Caco-2 (cell line): ENCODE results near the gene ZNF648. TPM values are rescaled to one million over a fixed set of nuclear protein-coding genes. Genes with fewer than 3 reads are reported as not detected.

ENCODE experiments used
- BruUV-seq: library from RNA; stranded (reverse); fragments of 400-500 nt; replicated peaks from 2 replicates; lab custom pipeline; 2021; lab: Mats Ljungman, UMichigan
- CTCF ChIA-PET: fragments of 300-600 bp; sonication (Branson Sonifier 250); formaldehyde crosslinking; loops from one replicate; lab custom pipeline; 2022; ENCODE audit warnings: antibody characterized with exemption; lab: Charles Lee
- POLR2A ChIA-PET: fragments of 300-600 bp; sonication (Branson Sonifier 250); formaldehyde crosslinking; loops from one replicate; lab custom pipeline; 2022; ENCODE audit warnings: antibody characterized with exemption; lab: Charles Lee
- DNase-seq, 2 experiments: peaks; one replicate each; pipeline versions ENCODE4 v3.0.0 to v3.0.0-alpha.2; 2020 to 2022
- H3K27me3 ChIP-seq: replicated peaks from 2 replicates; pipeline ENCODE4 v1.6.0; 2011; ENCODE audit warnings: low read length; ENCODE audit not compliant: control insufficient read depth, insufficient read depth
- H3K36me3 ChIP-seq: 2 replicates; pipeline ENCODE4 v1.5.1; 2011; ENCODE audit warnings: low read length; ENCODE audit not compliant: control insufficient read depth, insufficient read depth
- H3K4me1 ChIP-seq: fragments of 250-450 bp; sonication (Bioruptor Pico); 2 replicates; pipeline ENCODE4 v1.5.1; 2020; ENCODE audit warnings: mild to moderate bottlenecking
- H3K4me3 ChIP-seq: 2 replicates; pipeline ENCODE4 v1.5.1; 2011; ENCODE audit warnings: low read depth, mild to moderate bottlenecking, control low read depth, low read length
- H3K9me3 ChIP-seq: fragments of 250-450 bp; sonication (Bioruptor Pico); 2 replicates; pipeline ENCODE4 v1.5.1; 2020; ENCODE audit warnings: mild to moderate bottlenecking, moderate library complexity
- H3K27ac Mint-ChIP-seq: one replicate; pipeline ENCODE4 v1.8.0; 2022; ENCODE audit warnings: mixed read lengths; ENCODE audit not compliant: unreplicated experiment
- H3K27me3 Mint-ChIP-seq: one replicate; pipeline ENCODE4 v1.8.0; 2022; ENCODE audit warnings: mixed read lengths; ENCODE audit not compliant: insufficient read depth, unreplicated experiment
- H3K36me3 Mint-ChIP-seq: one replicate; pipeline ENCODE4 v1.8.0; 2022; ENCODE audit warnings: mild to moderate bottlenecking, mixed read lengths; ENCODE audit not compliant: insufficient read depth, unreplicated experiment
- H3K4me1 Mint-ChIP-seq: one replicate; pipeline ENCODE4 v1.8.0; 2022; ENCODE audit warnings: low read depth, mixed read lengths; ENCODE audit not compliant: unreplicated experiment
- H3K4me3 Mint-ChIP-seq: one replicate; pipeline ENCODE4 v1.8.0; 2022; ENCODE audit warnings: mild to moderate bottlenecking, moderate library complexity, mixed read lengths; ENCODE audit not compliant: unreplicated experiment
- H3K9me3 Mint-ChIP-seq: one replicate; pipeline ENCODE4 v1.8.0; 2022; ENCODE audit warnings: mixed read lengths; ENCODE audit not compliant: unreplicated experiment
- CTCF ChIP-seq, 2 experiments: fragments of 200-600 bp in 1 of 2; IDR thresholded peaks; 1 replicate in 1 of 2; 2 replicates in 1 of 2; pipeline versions ENCODE4 v1.5.1 to v1.8.0; 2011 to 2022; ENCODE audit warnings: antibody characterized with exemption in 1 of 2, control low read depth in 1 of 2, inconsistent platforms in 1 of 2, low read depth in 1 of 2, low read length in 1 of 2, mild to moderate bottlenecking in 1 of 2, moderate library complexity in 1 of 2; ENCODE audit not compliant: insufficient read depth in 1 of 2, severe bottlenecking in 1 of 2, unreplicated experiment in 1 of 2
- intact Hi-C: fragments of 100-400 bp; cut with micrococcal nuclease; formaldehyde crosslinking; loops from one replicate; pipeline ENCODE4 v1.10.0; 2022; ENCODE audit not compliant: unreplicated experiment
- total RNA-seq: library from RNA; stranded (reverse); gene quantifications from 2 replicates; pipeline ENCODE4 v1.2.3, GENCODE V29; 2022

ZNF648 gene
- total RNA-seq, 1 experiment from 2014 or later = not detected

GRCh38 chr1:182032251-182032650, 29.3 kb downstream of the ZNF648 start:
- H3K9me3 Mint-ChIP-seq = peaks cover 25% of the 10 kb centered on the region
- intact Hi-C loops = no loop called here
- peaks cover 10% of the 10 kb centered on the region for H3K4me1 Mint-ChIP-seq
- CTCF ChIA-PET = no interaction called here
- no peak overlapping the region for H3K27ac Mint-ChIP-seq
- no peak for TF ChIP-seq CTCF (IDR thresholded peaks at IDR 0.05; ENCODE audit: insufficient read depth in 1 of 2, low read depth in 1 of 2, low read length in 1 of 2, severe bottlenecking in 1 of 2, unreplicated experiment in 1 of 2)
- H3K9me3 ChIP-seq = no peaks in the 10 kb centered on the region; the same call in 1 of the 2 replicates
- POLR2A ChIA-PET = no interaction called here
- no peak for DNase-seq
- no peaks in the 10 kb centered on the region for H3K27me3 ChIP-seq
- no peak overlapping the region for H3K4me3 Mint-ChIP-seq
- BruUV-seq = no TSS peak
- H3K4me1 ChIP-seq = peaks cover 11% of the 10 kb centered on the region
- no peaks in the 10 kb centered on the region for H3K27me3 Mint-ChIP-seq
- H3K36me3 Mint-ChIP-seq = peaks cover 6% of the 10 kb centered on the region
- no peak overlapping the region for H3K4me3 ChIP-seq
- no peaks in the 10 kb centered on the region for H3K36me3 ChIP-seq

DNA sequence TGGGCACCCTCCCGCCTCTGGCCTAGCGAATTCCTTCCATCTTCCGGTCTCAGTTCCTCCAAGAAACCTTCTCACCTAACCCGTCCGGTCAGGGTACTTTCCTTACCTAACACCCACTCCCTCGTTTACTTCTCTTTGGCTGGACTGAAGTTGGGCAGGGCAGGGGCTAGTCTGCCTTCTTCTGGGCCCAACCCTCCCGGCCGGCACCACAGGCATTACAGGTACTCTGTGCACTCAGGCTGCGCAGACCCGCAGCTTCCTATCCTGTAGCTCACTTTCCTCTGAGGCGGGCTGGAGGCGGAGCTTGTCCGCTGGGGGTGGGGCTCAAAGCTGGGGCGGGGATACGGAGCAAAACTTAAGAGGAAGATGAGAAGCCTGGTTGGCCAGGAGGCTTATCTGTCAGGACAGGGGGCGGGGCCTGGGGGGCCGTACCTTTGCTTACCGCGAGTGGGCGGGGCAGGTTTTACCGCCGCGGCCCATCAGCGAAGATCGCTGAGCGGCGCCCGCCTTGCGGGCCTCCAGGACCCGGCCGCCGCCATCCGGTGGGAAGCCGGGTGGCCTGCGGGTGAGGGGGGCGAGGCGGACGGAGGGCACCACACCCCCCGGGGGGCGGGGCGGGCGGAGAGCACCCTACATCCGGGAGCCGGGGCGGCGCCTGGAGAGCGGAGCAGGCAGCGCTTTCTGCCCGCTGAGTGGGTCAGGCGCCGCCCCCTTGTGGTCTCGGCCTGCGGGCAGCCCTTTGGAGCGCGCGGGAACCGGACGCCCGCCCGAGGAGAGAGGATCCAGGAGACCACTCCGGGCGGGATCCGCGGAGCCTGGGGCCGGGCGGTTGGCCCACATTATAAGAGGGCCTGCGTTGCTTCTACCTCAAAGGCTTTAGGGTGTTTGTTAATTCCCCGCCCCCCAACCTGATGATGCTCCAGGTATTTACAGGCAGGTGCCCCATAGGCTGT, 31.9 kb downstream of the ZNF648 start:
- intact Hi-C loops = no loop called here
- Mint-ChIP-seq H3K27me3 (no peaks in the 10 kb centered on the region), H3K9me3 (peaks cover 10% of the 10 kb centered on the region), H3K36me3 (peaks cover 6% of the 10 kb centered on the region), H3K27ac (peak overlapping the region; percentile 81), H3K4me1 (peaks cover 10% of the 10 kb centered on the region), H3K4me3 (peak overlapping the region; percentile 84)
- H3K9me3 ChIP-seq = no peaks in the 10 kb centered on the region
- peak overlapping the region; percentile 65 for H3K4me3 ChIP-seq
- H3K4me1 ChIP-seq = peaks cover 11% of the 10 kb centered on the region
- POLR2A ChIA-PET = interaction anchor here (0.5 to 0.6 kb wide), 4 partner anchors 16 to 1769 kb away, joined by 3 to 10 read pairs (median 5); no protein-coding TSS in a partner anchor
- TF ChIP-seq CTCF (IDR thresholded peaks at IDR 0.05; ENCODE audit: insufficient read depth in 1 of 2, low read depth in 1 of 2, low read length in 1 of 2, severe bottlenecking in 1 of 2, unreplicated experiment in 1 of 2) = peak; percentile 42 to 71
- peak; percentile 97 for DNase-seq
- BruUV-seq = no TSS peak
- no peaks in the 10 kb centered on the region for H3K27me3 ChIP-seq
- no peaks in the 10 kb centered on the region for H3K36me3 ChIP-seq
- CTCF ChIA-PET = interaction anchor here (0.6 to 1.5 kb wide), 8 partner anchors 25 to 1375 kb away, joined by 3 to 8 read pairs (median 5); no protein-coding TSS in a partner anchor

- ChIA-PET POLR2A (interaction anchor here (0.5 to 0.6 kb wide), 4 partner anchors 17 to 1770 kb away, joined by 3 to 10 read pairs (median 5); no protein-coding TSS in a partner anchor), CTCF (interaction anchor here (0.6 to 1.5 kb wide), 8 partner anchors 26 to 1374 kb away, joined by 3 to 8 read pairs (median 5); no protein-coding TSS in a partner anchor)
- no peak for DNase-seq
- Mint-ChIP-seq H3K27me3 (no peaks in the 10 kb centered on the region), H3K4me1 (peaks cover 10% of the 10 kb centered on the region), H3K27ac (peak overlapping the region; percentile 81), H3K4me3 (peak overlapping the region; percentile 84), H3K36me3 (peaks cover 6% of the 10 kb centered on the region), H3K9me3 (peaks cover 10% of the 10 kb centered on the region)
- H3K9me3 ChIP-seq = no peaks in the 10 kb centered on the region
- intact Hi-C loops = no loop called here
- peak overlapping the region; percentile 65 for H3K4me3 ChIP-seq
- no TSS peak for BruUV-seq
- H3K4me1 ChIP-seq = peaks cover 11% of the 10 kb centered on the region
- H3K27me3 ChIP-seq = no peaks in the 10 kb centered on the region
- no peaks in the 10 kb centered on the region for H3K36me3 ChIP-seq
- no peak for TF ChIP-seq CTCF (IDR thresholded peaks at IDR 0.05; ENCODE audit: insufficient read depth in 1 of 2, low read depth in 1 of 2, low read length in 1 of 2, severe bottlenecking in 1 of 2, unreplicated experiment in 1 of 2)
These were observed 32.5 kb downstream of the ZNF648 start for GRCh38 chr1:182029002-182029378.
